Right atrium auricular region (tissue), 2 donors: ENCODE results near the gene SURF2. TPM values are rescaled to one million over a fixed set of nuclear protein-coding genes. Genes with fewer than 3 reads are reported as not detected.
A peak's percentile ranks its signal among the peaks of the same experiment; 100 is the strongest.

ENCODE experiments used
- DNase-seq: peaks from one replicate; pipeline ENCODE4 v3.0.0-alpha.2; 2019; ENCODE audit warnings: low spot score
- H3K27ac ChIP-seq, 2 donors: fragments of 200-600 bp; sonication (generic); 1 replicate in 1 of 2; 2 replicates in 1 of 2; pipeline ENCODE4 v1.5.1; 2016 to 2019
- H3K27me3 ChIP-seq, 2 donors: fragments of 200-600 bp; sonication (generic); one replicate each; pipeline versions ENCODE4 v1.5.1 to v1.6.0; 2017 to 2019
- H3K36me3 ChIP-seq: fragments of 200-600 bp; sonication (generic); one replicate; pipeline ENCODE4 v1.5.1; 2016
- H3K4me1 ChIP-seq, 2 donors: fragments of 200-600 bp; sonication (generic); one replicate each; pipeline versions ENCODE4 v1.5.1 to v1.6.0; 2017 to 2019
- H3K4me3 ChIP-seq, 2 donors: fragments of 200-600 bp; sonication (generic); 1 replicate in 1 of 2; 2 replicates in 1 of 2; pipeline ENCODE4 v1.5.1; 2017 to 2019; ENCODE audit warnings: mild to moderate bottlenecking in 1 of 2, moderate library complexity in 1 of 2
- H3K9me3 ChIP-seq, 2 donors: fragments of 200-600 bp; sonication (generic); one replicate each; pipeline ENCODE4 v1.5.1; 2019
- CTCF ChIP-seq, 2 donors: fragments of 200-600 bp; sonication (generic); IDR thresholded peaks; one replicate each; pipeline ENCODE4 v1.5.1; 2019; ENCODE audit warnings: antibody characterized with exemption in 2 of 2
- total RNA-seq, 2 donors: library from RNA; depleted of rRNA; stranded (reverse); fragments of >200 nt; gene quantifications; one replicate each; pipeline ENCODE4 v1.1.0, GENCODE V29; 2016

The SURF2 gene
- total RNA-seq, 2 donors from 2014 or later = 18.1 to 45.9 TPM

- DNase-seq = no peak
- peak overlapping the region in 1 of 2 donors; percentile 16 for H3K27ac ChIP-seq
- no peaks in the 10 kb centered on the region for H3K9me3 ChIP-seq
- no peak overlapping the region for H3K4me3 ChIP-seq
- no peak for TF ChIP-seq CTCF (IDR thresholded peaks at IDR 0.05)
- no peaks in the 10 kb centered on the region for H3K27me3 ChIP-seq
- peaks cover 41% of the 10 kb centered on the region for H3K36me3 ChIP-seq
- H3K4me1 ChIP-seq = peaks cover 0 to 17% of the 10 kb centered on the region in 2 donors
Observed at GRCh38 chr9:133340916-133341315, 15.4 kb upstream of the SURF2 start.

- Histone ChIP-seq H3K4me3 (no peak overlapping the region), H3K9me3 (no peaks in the 10 kb centered on the region), H3K36me3 (peaks cover 41% of the 10 kb centered on the region), H3K27me3 (no peaks in the 10 kb centered on the region), H3K4me1 (peaks cover 0 to 19% of the 10 kb centered on the region in 2 donors), H3K27ac (peak overlapping the region in 1 of 2 donors; percentile 16)
- no peak for TF ChIP-seq CTCF (IDR thresholded peaks at IDR 0.05)
- DNase-seq = peak; percentile 66
Observed at GRCh38 chr9:133341369-133342068, 14.8 kb upstream of the SURF2 start.

DNA sequence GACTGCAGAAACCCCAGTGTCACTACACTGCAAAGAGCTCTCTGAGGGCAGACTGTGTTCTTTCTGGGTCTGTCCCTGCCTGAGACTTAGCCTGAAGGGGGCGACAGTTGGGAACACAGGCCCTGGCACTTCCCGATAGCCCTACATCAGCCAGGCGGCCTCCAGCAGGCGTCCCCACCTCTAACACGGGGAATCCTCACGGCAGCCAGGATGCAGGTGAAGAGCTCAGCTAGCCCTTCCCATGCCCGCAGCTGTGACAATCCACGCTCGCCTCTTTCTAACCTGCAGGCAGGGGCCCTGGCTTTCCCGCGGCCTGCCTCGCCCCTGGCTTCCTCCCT lies 14.3 kb upstream of the SURF2 start:
- Histone ChIP-seq H3K27me3 (no peaks in the 10 kb centered on the region), H3K4me1 (peaks cover 0 to 19% of the 10 kb centered on the region in 2 donors)

DNA sequence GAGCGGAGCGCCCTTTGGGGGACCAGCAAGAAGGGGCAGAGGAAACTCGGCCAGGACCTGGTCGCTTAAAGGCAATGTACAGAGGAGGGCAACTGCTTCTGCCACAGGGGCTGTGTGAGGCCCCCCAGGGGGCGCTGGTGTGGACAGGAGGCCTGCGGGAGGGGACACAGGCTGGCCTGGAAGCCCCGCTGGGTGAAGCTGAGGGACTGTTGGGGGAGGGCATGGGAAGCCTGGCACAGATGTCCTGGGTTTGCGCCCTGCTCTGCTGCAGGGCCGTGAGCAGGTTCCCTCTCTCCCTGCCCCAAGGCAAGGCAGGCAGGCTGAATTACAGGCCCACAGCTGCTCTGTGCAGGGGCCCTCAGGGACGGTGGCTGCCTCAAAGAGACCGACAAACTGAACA lies 13.8 kb upstream of the SURF2 start:
- Histone ChIP-seq H3K4me3 (no peak overlapping the region), H3K36me3 (peaks cover 41% of the 10 kb centered on the region), H3K9me3 (no peaks in the 10 kb centered on the region), H3K4me1 (peaks cover 0 to 24% of the 10 kb centered on the region in 2 donors), H3K27me3 (no peaks in the 10 kb centered on the region), H3K27ac (no peak overlapping the region)
- no peak for DNase-seq
- TF ChIP-seq CTCF (IDR thresholded peaks at IDR 0.05) = no peak

More for the DNA sequence above, 14.3 kb upstream of the SURF2 start:
- Histone ChIP-seq H3K27ac (no peak overlapping the region), H3K36me3 (peaks cover 41% of the 10 kb centered on the region), H3K4me3 (no peak overlapping the region), H3K9me3 (no peaks in the 10 kb centered on the region)
- no peak for TF ChIP-seq CTCF (IDR thresholded peaks at IDR 0.05)
- no peak for DNase-seq

DNA sequence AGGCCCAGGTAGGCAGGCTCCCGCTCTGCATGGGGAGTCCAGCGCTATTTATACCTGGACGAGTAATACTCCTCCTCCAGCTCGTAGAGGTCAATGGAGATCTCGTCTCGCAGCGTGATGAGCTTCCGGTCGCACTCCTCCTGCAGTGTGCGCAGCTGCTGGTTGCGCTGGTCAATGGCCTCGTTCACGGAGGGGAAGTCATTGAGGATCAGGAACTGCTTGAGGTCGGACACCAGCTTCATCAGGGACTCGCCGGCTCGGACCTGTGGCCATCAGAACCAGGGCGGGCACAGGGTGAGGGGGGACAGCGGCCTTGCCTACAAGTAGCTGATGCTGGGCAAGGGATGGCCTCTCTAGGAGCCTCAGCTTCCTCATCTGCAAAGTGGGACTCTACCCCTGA lies 12.3 kb upstream of the SURF2 start:
- no peak for TF ChIP-seq CTCF (IDR thresholded peaks at IDR 0.05)
- Histone ChIP-seq H3K27me3 (no peaks in the 10 kb centered on the region), H3K27ac (no peak overlapping the region), H3K4me3 (no peak overlapping the region), H3K9me3 (no peaks in the 10 kb centered on the region), H3K36me3 (peaks cover 42% of the 10 kb centered on the region), H3K4me1 (peaks cover 0 to 30% of the 10 kb centered on the region in 2 donors)
- no peak for DNase-seq

GRCh38 chr9:133344979-133345378 lies 11.4 kb upstream of the SURF2 start:
- peaks cover 0 to 31% of the 10 kb centered on the region in 2 donors for H3K4me1 ChIP-seq
- H3K27ac ChIP-seq = no peak overlapping the region
- no peak overlapping the region for H3K4me3 ChIP-seq
- peaks cover 51% of the 10 kb centered on the region for H3K36me3 ChIP-seq
- DNase-seq = no peak
- TF ChIP-seq CTCF (IDR thresholded peaks at IDR 0.05) = no peak
- H3K27me3 ChIP-seq = no peaks in the 10 kb centered on the region
- no peaks in the 10 kb centered on the region for H3K9me3 ChIP-seq
